ENCODE results near the gene TMC7.

DNA sequence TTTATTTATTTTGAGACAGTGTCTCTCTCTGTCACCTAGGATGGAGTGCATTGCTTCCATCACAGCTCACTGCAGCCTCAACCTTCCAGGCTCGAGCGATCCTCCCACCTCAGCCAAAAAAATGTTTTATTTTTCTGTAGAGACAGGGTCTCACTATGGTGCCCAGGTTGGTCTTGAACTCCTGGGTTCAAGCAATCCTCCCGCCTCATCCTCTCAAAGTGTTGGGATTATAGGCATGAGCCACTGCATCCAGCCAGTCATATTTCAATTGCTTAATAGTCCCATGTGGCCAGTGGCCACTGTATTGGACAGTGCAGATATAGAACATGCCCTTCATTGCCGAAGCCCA is 15.3 kb downstream of the TMC7 start:
- TF ChIP-seq, protein P1, sequence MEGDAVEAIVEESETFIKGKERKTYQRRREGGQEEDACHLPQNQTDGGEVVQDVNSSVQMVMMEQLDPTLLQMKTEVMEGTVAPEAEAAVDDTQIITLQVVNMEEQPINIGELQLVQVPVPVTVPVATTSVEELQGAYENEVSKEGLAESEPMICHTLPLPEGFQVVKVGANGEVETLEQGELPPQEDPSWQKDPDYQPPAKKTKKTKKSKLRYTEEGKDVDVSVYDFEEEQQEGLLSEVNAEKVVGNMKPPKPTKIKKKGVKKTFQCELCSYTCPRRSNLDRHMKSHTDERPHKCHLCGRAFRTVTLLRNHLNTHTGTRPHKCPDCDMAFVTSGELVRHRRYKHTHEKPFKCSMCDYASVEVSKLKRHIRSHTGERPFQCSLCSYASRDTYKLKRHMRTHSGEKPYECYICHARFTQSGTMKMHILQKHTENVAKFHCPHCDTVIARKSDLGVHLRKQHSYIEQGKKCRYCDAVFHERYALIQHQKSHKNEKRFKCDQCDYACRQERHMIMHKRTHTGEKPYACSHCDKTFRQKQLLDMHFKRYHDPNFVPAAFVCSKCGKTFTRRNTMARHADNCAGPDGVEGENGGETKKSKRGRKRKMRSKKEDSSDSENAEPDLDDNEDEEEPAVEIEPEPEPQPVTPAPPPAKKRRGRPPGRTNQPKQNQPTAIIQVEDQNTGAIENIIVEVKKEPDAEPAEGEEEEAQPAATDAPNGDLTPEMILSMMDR (conservative IDR thresholded peaks at IDR 0.05; ENCODE audit: low read length) = no peak
- TF ChIP-seq EZH2phosphoT487 (IDR thresholded peaks at IDR 0.05; ENCODE audit: borderline replicate concordance) = no peak

All from Loucy (cell line).